GF-D8 (cell line): ENCODE measurements around the gene ZNF772.
"Not testable (repeated sequence)": the region's sequence is repeated elsewhere in the genome, so short reads cannot be mapped to it uniquely, and the experiment has no call there.

ENCODE experiments used
- DNase-seq: peaks from one replicate; lab custom pipeline; 2025; lab: John Stamatoyannopoulos, UW

ZNF772 gene

DNA sequence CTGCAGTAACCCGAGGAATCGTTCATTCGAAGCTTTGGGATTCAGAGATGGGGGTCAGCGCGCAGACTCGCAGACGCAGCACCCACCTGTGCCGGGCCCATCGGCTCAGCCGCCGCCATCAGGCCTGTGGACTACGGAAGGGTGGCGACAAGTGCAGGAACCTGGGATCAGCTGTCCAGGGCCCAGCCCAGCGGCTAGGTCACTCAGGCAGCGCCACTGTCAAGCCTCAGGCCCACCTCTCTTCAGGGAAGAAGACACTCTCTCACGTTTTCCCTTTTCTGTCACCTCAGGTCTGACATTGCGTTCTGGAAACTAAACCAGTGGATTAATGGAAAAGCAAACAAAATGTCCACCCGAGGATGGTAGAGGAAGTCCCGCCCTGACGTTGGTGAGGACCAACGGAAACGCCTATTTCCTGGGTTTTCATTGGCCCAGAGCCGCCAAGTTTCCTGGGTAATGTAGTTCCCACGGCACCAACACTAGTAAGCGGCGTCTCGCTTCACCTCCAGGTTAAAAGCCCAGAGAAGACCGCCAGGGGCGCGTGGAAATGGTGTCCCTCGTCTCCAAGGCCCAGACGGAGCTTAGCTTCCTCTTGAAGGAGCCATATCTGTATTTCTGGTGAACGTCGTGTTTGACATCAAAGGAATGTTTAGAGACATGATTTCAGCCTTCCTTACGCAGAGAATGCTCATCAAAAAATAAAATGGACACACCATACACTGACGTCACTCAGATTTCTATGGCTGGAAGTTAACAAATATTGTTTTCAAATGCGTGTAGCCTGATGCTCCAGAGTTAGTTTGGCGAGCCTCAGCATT is at the start of gene ZNF772:
Gene ZNF772, minus strand, starts transcription at position 376 of the 818 bp plus-strand sequence. Its CDS starts 257 bp downstream, at position 119.
- DNase-seq: peak; percentile 87

DNA sequence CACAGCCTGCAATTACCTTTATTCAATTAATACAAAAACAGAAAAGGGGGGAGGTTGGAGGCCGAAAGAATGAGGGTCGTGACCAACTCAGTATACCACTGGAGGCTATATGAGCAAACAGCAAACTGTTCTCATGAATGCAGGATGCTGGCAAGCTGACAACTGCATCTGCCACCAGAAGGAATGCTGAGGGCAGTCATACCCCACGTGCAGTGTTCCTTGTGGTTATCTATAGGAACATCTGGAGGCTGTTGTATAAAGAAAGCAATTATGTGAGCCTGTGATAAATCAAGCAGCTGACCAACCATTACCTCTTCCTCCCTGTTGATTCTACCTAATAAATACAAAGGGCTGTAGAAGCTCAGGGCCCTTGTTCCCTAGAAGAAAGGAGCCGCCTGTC is 40.7 kb upstream of the ZNF772 start:
- DNase-seq: not testable (repeated sequence)

DNA sequence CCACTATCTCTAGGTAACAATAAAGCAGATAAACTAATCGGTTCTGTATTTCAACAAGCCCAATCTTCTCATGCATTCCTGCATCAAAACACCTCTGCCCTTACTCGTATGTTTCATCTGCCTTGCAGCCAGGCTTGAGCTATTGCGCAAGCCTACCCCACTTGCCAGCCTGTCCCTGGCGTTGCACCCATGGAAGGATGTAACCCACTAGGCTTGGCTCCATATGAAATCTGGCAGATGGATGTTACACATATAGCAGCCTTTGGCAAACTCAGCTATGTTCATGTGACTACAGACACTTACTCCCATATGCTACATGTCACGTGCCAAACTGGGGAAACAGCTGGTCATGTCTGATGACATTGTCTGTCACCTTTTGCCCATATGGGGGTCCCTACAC is 37.9 kb upstream of the ZNF772 start:
- DNase-seq: no peak

DNA sequence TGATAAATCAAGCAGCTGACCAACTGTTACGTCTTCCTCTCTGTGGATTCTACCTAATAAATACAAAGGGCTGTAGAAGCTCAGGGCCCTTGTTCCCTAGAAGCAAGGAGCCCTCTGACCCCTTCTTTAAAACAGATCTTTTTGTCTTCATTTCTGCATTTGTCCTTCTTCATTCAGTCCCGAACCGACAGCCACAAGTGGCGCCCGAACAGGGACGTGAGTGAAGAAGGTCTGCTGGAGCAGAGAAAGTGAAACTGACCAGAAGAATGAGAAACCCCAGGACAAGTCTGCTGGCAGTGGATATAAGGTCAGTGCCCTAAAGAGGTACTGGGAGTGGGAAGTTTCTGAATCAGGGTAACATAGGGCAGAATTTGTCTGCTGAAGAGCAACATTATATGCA is 35.5 kb upstream of the ZNF772 start:
- no peak for DNase-seq

- DNase-seq: no peak
These were observed 34.1 kb upstream of the ZNF772 start for GRCh38 chr19:57511484-57511883.

- no peak for DNase-seq
These were observed 28.8 kb upstream of the ZNF772 start for GRCh38 chr19:57506163-57506562.

DNA sequence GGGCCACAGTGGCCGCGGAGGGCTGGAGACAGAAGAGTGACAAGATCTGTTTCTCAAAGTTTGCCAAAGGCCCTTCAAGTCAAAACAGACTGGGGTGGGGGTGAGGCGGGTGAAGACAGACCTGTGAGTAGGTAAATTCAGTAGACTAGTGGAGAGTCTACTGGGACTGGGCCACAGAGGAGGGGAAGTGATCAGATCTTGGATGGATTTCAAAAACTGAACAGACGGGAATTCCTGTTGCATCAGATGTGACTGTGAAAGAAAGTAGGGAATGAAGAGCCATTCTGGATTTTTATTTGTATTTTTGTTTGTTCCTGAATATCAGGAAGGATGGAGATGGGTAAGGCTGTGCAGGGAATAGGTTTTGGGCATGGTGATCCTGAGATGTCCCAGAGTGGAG is 23.0 kb upstream of the ZNF772 start:
- peak; percentile 6 for DNase-seq

GRCh38 chr19:57499680-57500395 is 22.5 kb upstream of the ZNF772 start, which contains the start of gene ZNF773:
TSS of gene ZNF773 (plus strand) at chr19:57499938. CDS start at chr19:57500081, 143 bp downstream.
- peak; percentile 77 for DNase-seq

DNA sequence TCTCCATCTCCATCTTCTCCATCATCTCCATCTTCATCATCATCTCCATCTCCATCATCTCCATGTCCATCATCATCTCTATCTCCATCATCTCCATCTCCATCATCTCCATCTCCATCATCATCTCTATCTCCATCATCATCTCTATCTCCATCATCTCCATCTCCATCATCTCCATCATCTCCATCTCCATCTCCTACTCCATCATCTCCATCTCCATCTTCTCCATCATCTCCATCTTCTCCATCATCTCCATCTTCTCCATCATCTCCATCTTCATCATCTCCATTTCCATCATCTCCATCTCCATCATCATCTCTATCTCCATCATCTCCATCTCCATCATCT is 21.9 kb upstream of the ZNF772 start:
- not testable (repeated sequence) for DNase-seq

DNA sequence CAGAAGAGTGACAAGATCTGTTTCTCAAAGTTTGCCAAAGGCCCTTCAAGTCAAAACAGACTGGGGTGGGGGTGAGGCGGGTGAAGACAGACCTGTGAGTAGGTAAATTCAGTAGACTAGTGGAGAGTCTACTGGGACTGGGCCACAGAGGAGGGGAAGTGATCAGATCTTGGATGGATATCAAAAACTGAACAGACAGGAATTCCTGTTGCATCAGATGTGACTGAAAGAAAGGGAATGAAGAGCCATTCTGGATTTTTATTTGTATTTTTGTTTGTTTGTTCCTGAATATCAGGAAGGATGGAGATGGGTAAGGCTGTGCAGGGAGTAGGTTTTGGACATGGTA is 10.9 kb upstream of the ZNF772 start:
- DNase-seq: not testable (repeated sequence)

DNA sequence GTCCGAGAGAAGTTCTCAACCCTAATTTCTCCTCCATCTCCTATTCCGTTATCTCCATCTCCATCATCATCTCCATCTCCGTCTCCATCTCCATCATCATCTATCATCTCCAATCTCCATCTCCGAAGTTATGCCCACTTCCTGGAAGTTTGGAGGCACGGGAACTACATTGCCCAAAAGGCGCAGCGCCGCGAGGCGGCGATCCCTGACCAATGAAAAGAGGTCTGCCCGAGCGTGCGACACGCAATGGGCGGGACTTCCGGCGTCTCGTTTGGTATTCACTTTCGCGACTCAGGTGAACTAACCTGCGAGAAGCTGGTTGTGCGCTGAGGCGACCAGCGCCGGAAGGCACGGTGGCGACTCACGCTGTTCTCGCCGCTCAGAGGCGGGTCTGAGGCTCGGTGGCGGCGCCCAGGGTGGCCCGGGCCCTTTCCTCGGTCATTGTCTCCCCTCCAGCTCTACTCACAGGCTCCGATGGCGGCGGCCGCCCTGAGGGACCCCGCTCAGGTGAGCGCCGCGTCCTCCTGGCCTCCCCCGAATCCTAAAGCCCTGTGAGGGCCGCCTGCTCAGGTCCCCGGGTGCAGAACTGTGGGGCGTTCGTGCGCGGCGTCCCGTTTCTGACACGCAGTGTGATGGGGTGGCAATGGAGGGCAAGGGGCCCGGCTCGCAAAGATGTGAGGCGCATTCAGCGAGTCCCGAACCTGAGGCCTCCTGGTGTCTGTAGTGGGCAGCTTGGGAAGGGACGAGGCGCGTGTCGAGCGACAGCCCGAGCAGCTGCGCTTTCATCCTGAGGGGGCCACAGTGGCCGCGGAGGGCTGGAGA is 10.3 kb upstream of the ZNF772 start, which contains the start of gene ZNF419:
Gene ZNF419, plus strand, starts transcription at position 274 of the 822 bp plus-strand sequence. Its CDS starts 201 bp downstream, at position 475.
- peak; percentile 49 for DNase-seq

DNA sequence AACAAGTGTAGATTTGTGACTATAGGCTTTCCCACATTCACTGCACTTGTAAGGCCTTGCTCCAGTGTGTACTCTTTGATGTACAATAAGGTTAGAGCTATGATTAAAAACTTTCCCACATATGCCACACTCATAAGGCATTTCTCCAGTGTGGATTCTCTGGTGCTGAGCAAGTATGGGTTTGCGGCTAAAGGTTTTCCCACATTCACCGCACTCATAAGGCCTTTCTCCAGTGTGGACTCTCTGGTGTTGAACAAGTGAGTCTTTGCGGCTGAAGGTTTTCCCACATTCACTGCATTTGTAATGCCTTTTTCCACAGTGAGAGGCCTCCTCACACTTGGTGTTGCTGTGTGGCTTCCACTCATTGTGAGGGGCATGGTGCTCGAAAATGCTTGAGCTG is 3.7 kb downstream of the ZNF772 start:
- DNase-seq: no peak

DNA sequence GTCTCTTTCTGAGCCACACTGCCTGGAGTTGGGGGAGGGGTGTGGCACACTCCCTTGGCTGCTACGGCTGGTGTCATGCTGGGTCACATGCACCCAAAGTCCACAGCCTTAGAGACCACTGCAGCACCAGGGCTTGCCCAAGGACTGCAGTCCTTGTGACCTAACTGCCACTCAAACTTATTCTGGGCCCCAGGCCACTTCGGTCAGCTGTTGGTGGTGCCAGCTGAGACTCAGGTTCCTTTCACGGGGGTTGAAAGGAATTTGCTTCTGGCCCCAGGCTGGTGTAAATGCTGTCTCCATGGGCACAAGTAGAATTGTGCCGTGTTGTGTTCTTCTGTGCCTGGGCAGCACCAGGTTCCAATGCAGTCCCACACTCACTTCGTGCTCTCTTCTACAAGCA is 10.9 kb downstream of the ZNF772 start:
- DNase-seq: no peak

- peak; percentile 9 for DNase-seq
These were observed 11.5 kb downstream of the ZNF772 start for GRCh38 chr19:57465680-57466381.

- DNase-seq: no peak
These were observed 25.1 kb downstream of the ZNF772 start for GRCh38 chr19:57452307-57452706.

GRCh38 chr19:57443121-57443696 is 34.2 kb downstream of the ZNF772 start:
- DNase-seq: no peak

- DNase-seq: no peak
These were observed 35.2 kb downstream of the ZNF772 start for GRCh38 chr19:57441979-57442752.

- DNase-seq: no peak
These were observed 38.4 kb downstream of the ZNF772 start for GRCh38 chr19:57438925-57439324.

DNA sequence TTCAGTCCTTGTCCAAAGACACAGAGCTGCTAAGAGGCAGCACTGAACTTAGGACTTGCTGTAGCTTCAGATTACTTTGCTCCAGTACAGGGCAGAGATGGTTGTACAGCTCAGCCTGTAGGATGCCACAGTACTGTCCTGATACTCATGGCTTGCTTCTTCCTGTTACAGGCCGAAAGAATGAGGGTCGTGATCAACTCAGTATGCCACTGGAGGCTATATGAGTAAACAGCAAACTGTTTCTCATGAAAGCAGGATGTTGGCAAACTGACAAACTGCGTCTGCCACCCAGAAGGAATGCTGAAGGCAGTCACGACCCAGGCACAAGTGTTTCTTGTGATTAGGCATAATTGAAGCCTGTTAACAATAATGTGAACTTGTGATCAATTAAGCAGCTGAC is 39.4 kb downstream of the ZNF772 start:
- DNase-seq: no peak

DNA sequence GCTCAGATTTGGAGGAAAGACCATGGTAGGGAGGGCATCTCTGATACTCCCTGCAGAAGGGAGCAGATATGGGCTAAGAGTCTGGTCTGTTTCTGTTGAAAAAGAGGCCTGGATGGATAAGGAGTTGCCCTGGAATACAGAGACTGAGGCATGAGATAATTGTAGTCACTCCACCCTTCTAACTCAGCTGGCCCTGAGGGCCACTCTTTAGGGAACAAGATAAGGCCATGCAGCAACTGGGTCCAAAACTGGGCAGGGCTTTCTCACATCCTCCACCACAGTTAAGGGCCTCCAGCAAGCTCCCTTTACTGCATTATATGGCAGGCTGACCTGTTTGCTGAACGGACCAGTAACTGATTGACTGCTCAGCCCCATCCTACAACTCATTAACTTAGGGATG is 40.9 kb downstream of the ZNF772 start:
- no peak for DNase-seq
